Fibroblast of mammary gland (primary cell): ENCODE measurements around the gene TMEM184B.

Experiments used
- DNase-seq: peaks from one replicate; pipeline ENCODE4 v3.0.0-alpha.2; 2010; ENCODE audit warnings: low read depth
- H3K4me3 ChIP-seq: 2 replicates; pipeline ENCODE4 v1.5.1; 2011; ENCODE audit warnings: low read depth, mild to moderate bottlenecking, low read length, moderate library complexity; ENCODE audit not compliant: control insufficient read depth
- CTCF ChIP-seq: conservative IDR thresholded peaks from 2 replicates; pipeline ENCODE4 v1.5.1; 2011; ENCODE audit warnings: low read depth, low read length, inconsistent platforms; ENCODE audit not compliant: control insufficient read depth, insufficient read depth

Gene TMEM184B

GRCh38 chr22:38273135-38273826 is 471 bp upstream of the TMEM184B start:
- peak overlapping the region; percentile 69 for H3K4me3 ChIP-seq
- no peak for DNase-seq
- TF ChIP-seq CTCF = no peak

- DNase-seq = no peak
- H3K4me3 ChIP-seq = peak overlapping the region; percentile 86
- TF ChIP-seq CTCF = no peak
These were observed 860 bp downstream of the TMEM184B start for GRCh38 chr22:38271927-38272372.

- H3K4me3 ChIP-seq = no peak overlapping the region
- no peak for DNase-seq
- TF ChIP-seq CTCF = no peak
These were observed 1.7 kb downstream of the TMEM184B start for GRCh38 chr22:38271101-38271500.

DNA sequence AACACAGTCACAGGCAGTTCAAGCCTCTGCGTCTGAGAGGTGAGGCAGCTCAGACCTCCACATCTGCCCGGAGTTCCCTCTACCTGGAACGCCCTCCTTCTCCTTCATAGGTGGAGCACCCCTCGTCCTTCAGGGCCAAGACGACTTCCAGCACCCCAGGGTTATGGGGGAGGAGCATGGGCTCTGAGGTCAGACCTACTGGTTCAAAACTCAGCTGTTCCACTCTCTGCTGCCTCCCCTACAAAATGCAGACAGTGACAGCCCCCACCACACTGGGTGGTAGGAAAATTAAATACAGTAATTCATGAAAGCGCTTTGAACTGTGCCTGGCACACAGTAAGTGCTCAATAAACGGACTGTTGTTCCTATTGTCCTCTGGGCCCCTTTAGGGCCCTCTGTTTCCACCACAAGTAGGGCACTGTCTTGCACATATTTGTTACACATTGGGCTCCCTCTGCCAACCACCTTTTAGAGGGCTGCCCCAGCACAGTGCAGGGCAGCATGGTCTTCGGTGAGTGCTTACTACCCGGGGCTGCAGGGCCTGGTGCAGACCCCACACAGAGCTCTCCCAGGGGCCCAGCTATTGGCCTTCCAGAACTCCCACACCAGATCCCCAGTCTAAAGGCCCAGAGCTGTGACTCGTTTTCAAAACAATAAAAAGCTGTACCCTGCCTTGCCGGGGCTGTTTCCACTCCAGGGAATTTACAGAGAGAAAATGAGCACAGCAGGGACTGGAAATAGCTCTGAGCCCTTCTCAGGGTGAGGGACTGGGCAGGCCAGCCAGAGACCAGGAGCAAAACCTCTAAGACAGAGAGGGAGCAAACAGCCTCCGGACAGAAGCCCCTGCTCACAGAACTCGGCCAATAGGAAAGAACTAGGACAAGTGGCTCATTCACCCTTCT is 2.5 kb downstream of the TMEM184B start:
- TF ChIP-seq CTCF = no peak
- H3K4me3 ChIP-seq = no peak overlapping the region
- DNase-seq = no peak

- no peak for TF ChIP-seq CTCF
- no peak overlapping the region for H3K4me3 ChIP-seq
- DNase-seq = no peak
These were observed 3.3 kb downstream of the TMEM184B start for GRCh38 chr22:38269466-38269865.

- DNase-seq = peak; percentile 62
- no peak for TF ChIP-seq CTCF
- H3K4me3 ChIP-seq = no peak overlapping the region
These were observed 5.7 kb downstream of the TMEM184B start for GRCh38 chr22:38267086-38267485.
